IPS DF 19.7 (cell line): Measurements from ENCODE around the gene HBB.

Experiments
- DNase-seq: peaks from one replicate; pipeline ENCODE4 v3.0.0-alpha.2; 2013; ENCODE audit warnings: low read depth, low spot score

The HBB gene

GRCh38 chr11:5247472-5248192 lies 20.8 kb upstream of the HBB start:
- DNase-seq = no peak

- no peak for DNase-seq
Observed at GRCh38 chr11:5246772-5247471, 20.1 kb upstream of the HBB start.

GRCh38 chr11:5245155-5245554 lies 18.3 kb upstream of the HBB start:
- DNase-seq = no peak

DNA sequence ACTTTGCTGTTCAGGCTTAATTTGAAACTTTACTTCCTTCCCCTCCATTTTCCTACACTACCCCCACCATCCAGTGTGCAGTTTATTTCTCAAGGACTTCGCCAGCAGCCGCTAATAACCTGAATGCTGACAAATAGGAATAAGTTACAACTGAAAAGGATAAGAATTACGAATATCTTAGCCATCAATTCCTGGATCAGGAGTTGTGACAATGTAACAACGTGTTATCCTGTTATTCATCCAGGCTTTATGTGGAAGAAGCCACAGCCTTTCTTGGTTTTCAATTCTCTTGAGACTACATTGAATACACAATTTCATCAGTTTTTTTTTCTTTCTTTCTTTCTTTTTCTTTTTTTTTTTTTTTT lies 16.9 kb upstream of the HBB start:
- no peak for DNase-seq

DNA sequence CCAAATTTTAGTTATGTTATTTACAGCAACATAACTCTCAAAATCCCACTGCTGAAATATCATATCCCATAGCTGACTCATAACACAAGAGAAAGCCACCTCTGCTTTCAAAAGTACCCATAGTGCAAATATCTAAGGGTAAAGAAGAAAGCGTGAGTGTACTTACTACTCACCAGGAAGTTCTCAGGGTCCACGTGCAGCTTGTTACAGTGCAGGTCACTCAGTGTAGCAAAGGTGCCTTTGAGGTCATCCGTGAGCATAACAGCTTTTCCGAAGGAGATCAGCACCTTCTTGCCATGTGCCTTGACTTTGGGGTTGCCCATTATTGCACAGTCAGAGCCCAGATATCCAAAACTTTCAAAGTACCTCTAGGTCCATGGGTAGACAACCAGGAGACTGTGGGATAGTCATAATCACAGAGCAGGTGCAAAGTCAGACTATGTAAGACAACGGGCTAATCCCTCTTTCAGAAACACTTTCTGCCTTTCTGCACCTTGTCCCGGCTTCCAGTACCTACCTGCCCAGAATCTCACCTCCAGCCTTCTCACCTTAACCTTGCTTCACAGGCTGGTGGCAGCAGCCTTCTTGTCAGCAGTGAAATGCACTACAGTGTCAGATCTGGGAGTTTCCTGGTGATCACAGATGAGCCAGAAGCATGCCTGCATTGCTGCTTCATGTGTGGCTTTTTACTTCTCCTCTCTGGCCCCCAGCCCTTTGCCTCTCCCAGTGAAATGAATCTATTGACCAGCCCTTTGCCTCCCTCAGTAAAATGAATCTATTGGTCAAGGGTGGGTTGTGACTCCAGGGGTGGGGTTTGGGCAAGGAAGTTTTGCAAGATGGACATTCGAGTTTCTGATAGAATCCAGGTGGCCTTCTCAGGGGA lies 16.3 kb upstream of the HBB start:
- no peak for DNase-seq

DNA sequence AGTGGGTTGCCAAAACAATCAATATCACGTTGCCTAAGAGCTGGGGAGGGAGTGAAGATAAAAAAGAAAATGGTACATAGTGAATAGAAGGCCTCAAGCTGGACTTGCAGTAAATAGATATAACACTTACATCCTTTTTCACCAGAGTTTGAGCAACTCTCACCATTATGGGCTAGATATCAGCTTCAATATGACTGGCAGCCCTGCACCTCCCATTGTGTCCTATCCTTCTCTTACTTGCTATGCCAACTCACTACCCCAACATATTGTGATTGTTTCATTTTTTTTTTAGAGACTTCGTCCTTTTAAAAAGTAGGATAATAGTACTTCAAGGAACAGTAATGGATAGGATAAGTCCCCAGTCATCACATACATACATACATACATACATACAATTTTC lies 15.3 kb upstream of the HBB start:
- no peak for DNase-seq

DNA sequence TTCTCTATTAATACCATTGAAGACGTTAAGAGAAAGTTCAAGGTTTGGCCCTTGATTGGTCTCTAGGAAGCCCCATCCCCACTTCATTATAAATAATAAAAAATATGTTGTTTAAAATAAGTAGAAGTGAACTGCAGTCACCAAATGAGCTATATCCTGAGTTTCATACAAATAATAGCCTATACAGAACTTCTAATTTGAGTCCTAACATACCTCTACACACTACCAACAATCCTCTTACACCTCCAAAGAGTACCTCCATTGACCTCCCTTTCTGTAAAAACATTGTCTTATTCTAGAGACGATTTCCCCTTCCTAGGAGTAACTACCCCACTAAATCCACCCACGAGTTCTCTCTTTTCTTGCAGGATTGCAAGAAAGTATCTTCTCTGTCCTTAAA lies 14.6 kb upstream of the HBB start:
- no peak for DNase-seq

- DNase-seq = no peak
Observed at GRCh38 chr11:5240458-5240857, 13.6 kb upstream of the HBB start.

DNA sequence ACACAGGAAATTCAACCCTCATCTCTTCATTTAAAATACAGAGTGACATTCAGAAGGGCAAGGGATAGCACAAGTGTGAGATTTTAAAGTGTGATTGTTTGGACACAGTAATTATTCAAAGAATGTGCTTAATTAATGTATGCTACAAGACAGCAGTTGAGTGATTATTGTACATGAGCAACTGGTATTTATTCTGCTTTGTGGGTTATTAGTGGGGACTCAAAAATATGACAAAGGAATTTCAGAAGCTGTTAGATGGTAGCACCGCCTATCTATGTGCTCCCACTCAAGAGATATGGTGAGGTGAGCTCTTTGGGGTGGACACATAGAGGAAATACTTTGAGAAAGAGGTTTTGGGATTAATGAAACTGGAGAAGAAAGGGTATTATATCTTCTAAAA lies 13.2 kb upstream of the HBB start:
- no peak for DNase-seq

GRCh38 chr11:5239046-5239445 lies 12.2 kb upstream of the HBB start:
- no peak for DNase-seq

DNA sequence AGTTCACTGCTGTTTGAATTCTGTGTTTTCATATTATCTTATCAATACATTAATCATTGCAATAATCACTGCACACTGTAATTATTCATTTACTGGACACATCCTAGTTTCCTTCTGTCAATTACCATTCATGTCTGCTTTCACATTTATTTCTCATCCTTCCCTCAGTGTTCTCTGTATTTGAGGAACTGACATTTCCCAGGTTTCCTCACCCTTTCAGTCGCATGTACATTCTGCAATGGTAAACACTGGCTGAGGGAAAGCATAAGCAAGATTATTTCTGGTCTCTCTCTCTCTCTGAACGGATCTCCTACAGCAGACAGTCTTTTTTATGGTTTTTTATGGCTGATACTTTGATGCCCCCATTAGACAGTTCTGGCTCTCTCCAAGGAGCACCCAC lies 11.6 kb upstream of the HBB start:
- DNase-seq = no peak

DNA sequence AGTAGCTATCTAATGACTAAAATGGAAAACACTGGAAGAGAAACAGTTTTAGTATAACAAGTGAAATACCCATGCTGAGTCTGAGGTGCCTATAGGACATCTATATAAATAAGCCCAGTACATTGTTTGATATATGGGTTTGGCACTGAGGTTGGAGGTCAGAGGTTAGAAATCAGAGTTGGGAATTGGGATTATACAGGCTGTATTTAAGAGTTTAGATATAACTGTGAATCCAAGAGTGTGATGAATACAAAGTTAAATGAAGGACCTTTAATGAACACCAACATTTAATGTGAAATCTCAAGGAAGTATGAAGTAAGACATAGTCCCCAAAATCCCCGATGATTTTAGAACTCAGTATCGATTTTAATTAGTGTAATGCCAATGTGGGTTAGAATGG lies 10.5 kb upstream of the HBB start:
- no peak for DNase-seq

- no peak for DNase-seq
Observed at GRCh38 chr11:5235364-5236095, 8.7 kb upstream of the HBB start.

DNA sequence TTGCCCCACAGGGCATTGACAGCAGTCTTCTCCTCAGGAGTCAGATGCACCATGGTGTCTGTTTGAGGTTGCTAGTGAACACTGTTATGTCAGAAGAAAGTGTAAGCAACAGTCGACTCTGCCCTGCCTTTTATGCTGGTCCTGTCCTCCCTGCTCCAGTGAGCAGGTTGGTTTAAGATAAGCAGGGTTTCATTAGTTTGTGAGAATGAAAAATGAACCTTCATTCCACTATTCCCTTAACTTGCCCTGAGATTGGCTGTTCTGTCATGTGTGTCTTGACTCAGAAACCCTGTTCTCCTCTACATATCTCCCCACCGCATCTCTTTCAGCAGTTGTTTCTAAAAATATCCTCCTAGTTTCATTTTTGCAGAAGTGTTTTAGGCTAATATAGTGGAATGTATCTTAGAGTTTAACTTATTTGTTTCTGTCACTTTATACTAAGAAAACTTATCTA lies 7.5 kb upstream of the HBB start, which contains the start of gene HBD:
Gene HBD (minus strand): TSS at position 103 of the 454 bp plus-strand sequence. CDS start 50 bp downstream, at position 53.
- DNase-seq = no peak

DNA sequence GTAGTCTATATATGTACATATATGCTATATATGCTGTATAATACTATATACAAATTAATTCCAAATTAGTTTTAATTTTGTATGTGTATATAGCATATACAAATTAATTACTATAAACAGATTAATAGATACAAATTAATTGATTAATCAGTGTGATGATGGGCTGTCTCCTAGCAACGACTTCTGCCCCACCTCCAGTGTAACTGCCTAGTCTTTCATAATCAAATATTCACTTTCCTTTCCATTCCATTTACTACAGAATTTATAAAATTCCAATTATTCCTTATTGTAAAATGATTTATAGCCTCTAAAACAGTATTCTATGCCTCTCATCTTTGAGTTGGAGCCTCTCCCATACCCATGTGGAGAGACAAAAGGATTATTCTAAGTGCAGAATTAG lies 6.4 kb upstream of the HBB start:
- DNase-seq = no peak

GRCh38 chr11:5232821-5233220 lies 6.0 kb upstream of the HBB start:
- no peak for DNase-seq

- no peak for DNase-seq
Observed at GRCh38 chr11:5232176-5232575, 5.3 kb upstream of the HBB start.

DNA sequence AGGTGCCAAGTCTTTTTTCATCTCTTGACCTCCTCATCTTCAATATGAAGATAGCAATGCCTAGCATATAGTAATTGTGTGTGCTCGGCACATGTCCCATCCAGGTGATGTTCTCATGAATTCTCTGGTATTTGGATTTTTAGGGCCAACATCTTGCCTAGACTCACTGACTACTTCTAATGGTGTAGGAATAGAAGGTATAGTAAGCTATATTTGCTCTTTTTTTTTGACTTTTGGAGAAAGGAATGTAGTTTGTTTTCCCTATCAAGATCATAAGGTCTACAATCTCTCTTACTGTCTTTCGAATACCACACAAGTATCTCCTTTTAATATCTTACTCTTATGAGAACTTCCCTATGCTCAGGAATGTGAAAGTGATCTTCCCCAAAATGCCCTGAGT lies 4.2 kb upstream of the HBB start:
- no peak for DNase-seq

DNA sequence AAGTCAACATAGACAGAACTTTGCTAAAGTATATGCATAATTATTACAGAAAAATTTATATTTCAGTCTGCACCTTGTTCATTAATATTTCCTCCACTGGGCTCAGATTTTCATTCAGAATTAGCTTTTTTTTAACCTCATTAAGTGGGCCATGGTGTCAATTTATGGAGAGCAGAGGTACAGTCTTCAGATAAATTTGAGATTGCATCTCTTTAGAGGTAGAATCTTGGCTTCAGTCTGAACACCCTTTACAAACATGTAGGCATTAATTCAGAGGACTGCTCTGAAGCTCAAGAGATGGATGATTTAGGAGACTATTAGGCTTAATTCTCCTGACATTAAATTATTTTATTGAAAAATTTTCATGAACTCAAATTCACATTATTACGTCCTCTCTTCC lies 3.4 kb upstream of the HBB start:
- no peak for DNase-seq

- no peak for DNase-seq
Observed at GRCh38 chr11:5229796-5230195, 2.9 kb upstream of the HBB start.

DNA sequence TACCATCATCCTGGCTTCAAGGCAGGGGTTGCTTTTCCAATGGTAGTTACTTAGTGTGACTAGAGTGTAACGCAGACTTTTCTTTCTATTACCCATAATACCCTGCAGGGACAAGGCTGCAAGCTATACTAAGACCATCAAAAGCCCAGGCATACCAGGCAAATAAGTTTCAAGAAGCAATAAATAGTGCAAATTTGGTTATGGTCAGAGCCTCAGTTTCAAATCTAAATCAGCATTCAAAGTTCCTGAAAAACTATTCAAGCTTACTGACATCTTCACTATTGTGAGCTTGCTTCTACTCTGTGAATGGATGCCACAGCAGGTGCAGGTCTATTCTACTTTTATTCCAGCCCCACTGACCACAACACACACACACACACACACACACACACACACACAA lies 2.5 kb upstream of the HBB start:
- DNase-seq = no peak

GRCh38 chr11:5228124-5228523 lies 1.3 kb upstream of the HBB start:
- no peak for DNase-seq
